GM13976 (cell line): Measurements from ENCODE around the gene KIAA1328.

Experiments used
- DNase-seq: peaks from one replicate; pipeline ENCODE4 v3.0.0; 2012; ENCODE audit warnings: low spot score
- in situ Hi-C: fragments of 300-500 bp; cut with MboI; formaldehyde crosslinking; loops from one replicate; pipeline ENCODE4 v1.12.0; 2022; ENCODE audit warnings: low sequenced_read_pairs, mixed read lengths, inconsistent platforms; ENCODE audit not compliant: unreplicated experiment
- TF ChIP-seq, protein P1 (sequence below): IDR thresholded peaks from 2 replicates; pipeline ENCODE4 v1.5.1; 2012; ENCODE audit warnings: borderline replicate concordance, mild to moderate bottlenecking; ENCODE audit not compliant: insufficient read depth; ENCODE audit errors: extremely low read depth, missing control alignments, control extremely low read depth

KIAA1328 gene

GRCh38 chr18:36830158-36830495 is 1.2 kb downstream of the KIAA1328 start:
- in situ Hi-C loops: no loop called here
- TF ChIP-seq, protein P1, sequence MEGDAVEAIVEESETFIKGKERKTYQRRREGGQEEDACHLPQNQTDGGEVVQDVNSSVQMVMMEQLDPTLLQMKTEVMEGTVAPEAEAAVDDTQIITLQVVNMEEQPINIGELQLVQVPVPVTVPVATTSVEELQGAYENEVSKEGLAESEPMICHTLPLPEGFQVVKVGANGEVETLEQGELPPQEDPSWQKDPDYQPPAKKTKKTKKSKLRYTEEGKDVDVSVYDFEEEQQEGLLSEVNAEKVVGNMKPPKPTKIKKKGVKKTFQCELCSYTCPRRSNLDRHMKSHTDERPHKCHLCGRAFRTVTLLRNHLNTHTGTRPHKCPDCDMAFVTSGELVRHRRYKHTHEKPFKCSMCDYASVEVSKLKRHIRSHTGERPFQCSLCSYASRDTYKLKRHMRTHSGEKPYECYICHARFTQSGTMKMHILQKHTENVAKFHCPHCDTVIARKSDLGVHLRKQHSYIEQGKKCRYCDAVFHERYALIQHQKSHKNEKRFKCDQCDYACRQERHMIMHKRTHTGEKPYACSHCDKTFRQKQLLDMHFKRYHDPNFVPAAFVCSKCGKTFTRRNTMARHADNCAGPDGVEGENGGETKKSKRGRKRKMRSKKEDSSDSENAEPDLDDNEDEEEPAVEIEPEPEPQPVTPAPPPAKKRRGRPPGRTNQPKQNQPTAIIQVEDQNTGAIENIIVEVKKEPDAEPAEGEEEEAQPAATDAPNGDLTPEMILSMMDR: no peak
- no peak for DNase-seq

DNA sequence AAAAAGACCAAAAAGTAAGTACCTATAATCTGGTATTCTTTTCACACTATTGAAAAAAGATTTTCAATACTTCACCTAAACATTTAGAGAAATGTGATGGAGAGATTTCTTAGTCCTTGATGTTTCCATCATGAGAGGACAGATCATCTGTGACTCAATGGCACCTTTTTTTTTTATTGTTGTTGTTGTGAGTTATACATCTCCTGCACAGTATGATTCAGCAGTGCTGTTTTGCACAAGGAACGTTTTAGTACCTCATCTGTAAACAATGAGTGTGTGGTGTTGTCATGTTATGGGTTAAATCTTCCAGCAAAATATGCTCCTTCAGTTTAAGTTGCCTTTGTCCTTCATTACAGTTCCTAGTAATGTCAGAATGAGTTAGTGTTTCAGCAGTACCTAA is 2.2 kb downstream of the KIAA1328 start:
- in situ Hi-C loops: no loop called here
- DNase-seq: no peak
- TF ChIP-seq, protein P1: no peak

- in situ Hi-C loops: no loop called here
- TF ChIP-seq, protein P1: no peak
- no peak for DNase-seq
Observed at GRCh38 chr18:36833120-36833519, 4.2 kb downstream of the KIAA1328 start.

DNA sequence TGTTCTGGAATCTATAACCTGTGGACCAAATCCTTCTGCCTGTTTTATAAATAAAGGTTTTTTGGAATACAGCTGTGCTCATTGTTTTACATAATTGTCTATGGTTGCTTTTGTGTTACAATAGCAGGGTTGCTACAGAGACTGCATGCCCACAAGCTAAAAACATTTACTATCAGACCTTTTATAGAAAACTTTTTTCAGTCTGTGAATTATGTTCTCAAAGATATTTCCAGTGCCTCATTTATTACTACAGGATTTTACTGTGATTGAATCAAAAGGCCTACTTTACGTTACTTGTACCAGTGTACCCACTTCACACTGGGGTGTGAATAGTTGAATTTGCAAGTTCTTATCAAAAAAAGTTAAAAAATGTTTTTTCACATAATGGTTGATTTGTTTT is 7.0 kb downstream of the KIAA1328 start:
- DNase-seq: no peak
- in situ Hi-C loops: no loop called here

GRCh38 chr18:36839835-36840234 is 10.9 kb downstream of the KIAA1328 start:
- in situ Hi-C loops: no loop called here
- TF ChIP-seq, protein P1: no peak
- no peak for DNase-seq

More for the DNA sequence above, 7.0 kb downstream of the KIAA1328 start:
- TF ChIP-seq, protein P1: no peak

DNA sequence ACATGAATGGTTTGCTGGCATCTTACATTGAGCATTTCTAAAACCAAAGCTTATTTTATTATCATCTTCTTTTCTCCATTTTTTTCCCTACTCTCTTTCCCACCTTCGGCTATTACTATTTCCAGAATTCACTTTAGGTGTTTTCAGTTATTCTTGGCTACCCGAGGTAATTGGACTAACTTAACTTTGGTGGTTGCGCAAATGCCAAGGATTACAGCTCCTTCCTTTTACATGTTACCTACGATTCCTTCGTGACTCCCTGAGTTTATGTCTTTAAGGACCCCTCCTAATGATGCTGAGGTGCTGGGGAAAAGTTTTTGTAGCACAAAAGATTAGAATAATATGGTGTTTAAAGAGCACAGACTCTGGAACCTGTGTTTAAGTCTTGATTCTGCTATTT is 14.3 kb downstream of the KIAA1328 start:
- in situ Hi-C loops: no loop called here
- TF ChIP-seq, protein P1: no peak
- DNase-seq: no peak

DNA sequence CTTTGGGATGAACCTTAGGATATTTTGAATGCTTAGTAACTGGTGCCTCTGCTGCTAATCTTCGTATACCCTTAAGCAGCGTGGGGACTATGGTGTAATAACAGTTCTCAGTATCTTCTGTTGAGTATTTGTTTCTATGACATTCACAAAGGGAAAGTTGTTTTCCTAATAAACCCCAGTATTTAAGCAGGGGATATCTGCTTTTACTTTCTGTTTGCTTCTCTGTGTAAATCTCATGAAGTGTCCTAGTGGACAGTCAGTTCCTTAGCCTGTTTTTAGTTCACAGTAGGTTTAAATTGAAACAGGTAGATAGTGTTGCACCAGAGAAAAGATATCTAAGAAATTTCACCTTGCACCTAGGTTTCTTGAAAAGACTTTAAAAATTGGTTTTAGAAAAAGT is 14.9 kb downstream of the KIAA1328 start:
- TF ChIP-seq, protein P1: no peak
- DNase-seq: no peak
- in situ Hi-C loops: no loop called here
